SK-N-SH treated with all-trans-retinoic acid at 6 μM for 48 hours (cell line): ENCODE measurements around the gene EMCN.

Source experiments
- ARNTL ChIP-seq: fragments of 450-650 bp; formaldehyde crosslinking; IDR thresholded peaks from 2 replicates; pipeline ENCODE4 v1.5.0; 2020; ENCODE audit warnings: low read depth, mild to moderate bottlenecking, moderate library complexity, borderline replicate concordance
- RARB ChIP-seq: fragments of 250-450 bp; sonication (Bioruptor Pico); IDR thresholded peaks from 2 replicates; pipeline ENCODE4 v1.8.0; 2021; ENCODE audit warnings: mild to moderate bottlenecking, moderate library complexity
- TCF4 ChIP-seq: fragments of 250-450 bp; sonication (Bioruptor Pico); IDR thresholded peaks from 2 replicates; pipeline ENCODE4 v1.8.0; 2021; ENCODE audit warnings: mild to moderate bottlenecking, moderate library complexity, borderline replicate concordance
- TOX ChIP-seq: fragments of 250-450 bp; sonication (Bioruptor Pico); IDR thresholded peaks from 2 replicates; pipeline ENCODE4 v1.8.0; 2021; ENCODE audit warnings: mild to moderate bottlenecking, moderate library complexity, borderline replicate concordance
- ZFP3 ChIP-seq: fragments of 250-450 bp; sonication (Bioruptor Pico); IDR thresholded peaks from 2 replicates; pipeline ENCODE4 v1.5.0; 2020; ENCODE audit warnings: mild to moderate bottlenecking, moderate library complexity
- ZFP30 ChIP-seq: fragments of 450-650 bp; formaldehyde crosslinking; IDR thresholded peaks from 2 replicates; pipeline ENCODE4 v1.5.0; 2022; ENCODE audit warnings: mild to moderate bottlenecking, moderate library complexity
- ZNF8 ChIP-seq: fragments of 450-650 bp; formaldehyde crosslinking; IDR thresholded peaks from 2 replicates; pipeline ENCODE4 v1.5.0; 2020; ENCODE audit warnings: mild to moderate bottlenecking, moderate library complexity
- TF ChIP-seq, protein P1 (sequence below): fragments of 250-450 bp; sonication (Bioruptor Pico); IDR thresholded peaks from 2 replicates; pipeline ENCODE4 v1.8.0; 2020; ENCODE audit warnings: mild to moderate bottlenecking, moderate library complexity, borderline replicate concordance

DNA sequence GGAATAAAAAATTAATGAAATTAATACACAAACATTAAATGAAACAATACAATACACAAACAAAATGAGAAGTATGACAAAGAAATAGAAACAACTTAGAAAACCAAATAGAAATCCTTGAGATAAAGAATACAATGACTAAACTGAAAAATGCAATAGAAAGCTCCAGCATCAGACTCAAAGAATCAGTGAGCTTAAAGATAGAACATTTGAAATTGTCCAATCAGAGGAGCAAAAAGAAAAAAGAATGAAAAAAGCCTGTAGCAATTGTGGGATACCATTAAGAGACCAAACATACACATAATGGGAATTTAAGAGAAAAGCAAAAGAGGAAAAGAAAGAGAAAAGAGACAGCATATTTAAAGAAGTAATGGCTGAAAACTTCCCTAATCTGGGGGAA, 25.7 kb downstream of the EMCN start:
- TF ChIP-seq TCF4 (CRISPR knock-in tag): no peak
- TF ChIP-seq, protein P1, sequence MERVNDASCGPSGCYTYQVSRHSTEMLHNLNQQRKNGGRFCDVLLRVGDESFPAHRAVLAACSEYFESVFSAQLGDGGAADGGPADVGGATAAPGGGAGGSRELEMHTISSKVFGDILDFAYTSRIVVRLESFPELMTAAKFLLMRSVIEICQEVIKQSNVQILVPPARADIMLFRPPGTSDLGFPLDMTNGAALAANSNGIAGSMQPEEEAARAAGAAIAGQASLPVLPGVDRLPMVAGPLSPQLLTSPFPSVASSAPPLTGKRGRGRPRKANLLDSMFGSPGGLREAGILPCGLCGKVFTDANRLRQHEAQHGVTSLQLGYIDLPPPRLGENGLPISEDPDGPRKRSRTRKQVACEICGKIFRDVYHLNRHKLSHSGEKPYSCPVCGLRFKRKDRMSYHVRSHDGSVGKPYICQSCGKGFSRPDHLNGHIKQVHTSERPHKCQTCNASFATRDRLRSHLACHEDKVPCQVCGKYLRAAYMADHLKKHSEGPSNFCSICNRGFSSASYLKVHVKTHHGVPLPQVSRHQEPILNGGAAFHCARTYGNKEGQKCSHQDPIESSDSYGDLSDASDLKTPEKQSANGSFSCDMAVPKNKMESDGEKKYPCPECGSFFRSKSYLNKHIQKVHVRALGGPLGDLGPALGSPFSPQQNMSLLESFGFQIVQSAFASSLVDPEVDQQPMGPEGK: no peak
- TF ChIP-seq ZNF8 (CRISPR knock-in tag): no peak
- no peak for TF ChIP-seq RARB (CRISPR knock-in tag)
- no peak for TF ChIP-seq TOX (CRISPR knock-in tag)
- no peak for TF ChIP-seq ZFP3 (CRISPR knock-in tag)
- no peak for TF ChIP-seq ZFP30 (CRISPR knock-in tag)
- TF ChIP-seq ARNTL (CRISPR knock-in tag): no peak
